Measurements from ENCODE around the gene RIPOR2.

Gene RIPOR2

DNA sequence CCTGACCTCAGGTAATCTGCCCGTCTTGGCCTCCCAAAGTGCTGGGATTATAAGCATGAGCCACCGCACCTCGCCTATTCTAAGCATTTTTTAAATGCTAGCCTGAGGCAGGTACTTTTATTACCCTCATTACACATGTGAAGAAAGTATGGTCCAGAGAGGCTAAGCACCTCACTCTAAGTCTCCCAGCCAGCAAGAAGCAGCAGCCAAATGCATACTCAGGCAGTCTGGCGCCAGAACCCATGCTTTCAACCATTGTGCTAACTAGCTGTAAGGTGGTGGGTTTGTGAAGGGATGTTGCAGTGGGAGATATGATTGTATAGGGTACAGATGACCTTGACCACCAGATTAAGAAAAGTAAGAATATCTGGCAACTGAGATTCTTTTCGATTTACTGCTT is 26.1 kb upstream of the RIPOR2 start:
- H4K5ac ChIP-seq (ENCODE audit: low read length), result no peak overlapping the region
- no peak for DNase-seq
- no peak overlapping the region for H4K8ac ChIP-seq (ENCODE audit: low read depth, low read length)
- H3K4ac ChIP-seq (ENCODE audit: low read depth, low read length), result no peak overlapping the region
- H2BK15ac ChIP-seq (replicated peaks; ENCODE audit: low read depth), result no peak overlapping the region
- no peaks in the 10 kb centered on the region for H3K79me2 ChIP-seq (ENCODE audit: control insufficient read depth, insufficient read depth, low read length)
- H3K4me1 ChIP-seq (ENCODE audit: control insufficient read depth, low read depth, low read length), result no peaks in the 10 kb centered on the region
- H2AK5ac ChIP-seq (ENCODE audit: low read length), result no peak overlapping the region
- no peak overlapping the region for H3K9ac ChIP-seq (ENCODE audit: low read length)
- H3K27me3 ChIP-seq (ENCODE audit: insufficient read depth, low read length, poor library complexity), result no peaks in the 10 kb centered on the region
- no peaks in the 10 kb centered on the region for H3K79me1 ChIP-seq (ENCODE audit: low read length)
- H3K36me3 ChIP-seq (ENCODE audit: control insufficient read depth, insufficient read depth, low read length), result no peaks in the 10 kb centered on the region
- H3K27ac ChIP-seq (ENCODE audit: low read depth, low read length), result no peak overlapping the region
- H3K18ac ChIP-seq (ENCODE audit: low read length), result no peak overlapping the region
- no peak overlapping the region for H3K23ac ChIP-seq (ENCODE audit: low read length)
- no CpG with 5 or more reads among the region's 5 CpGs for WGBS (ENCODE audit: extremely low coverage, insufficient coverage, low lambda C conversion rate)
- no peak overlapping the region for H2BK120ac ChIP-seq (ENCODE audit: low read depth, low read length)
- H3K56ac ChIP-seq (ENCODE audit: low read length), result no peak overlapping the region
- no peak overlapping the region for H3K4me2 ChIP-seq (ENCODE audit: low read length)
- H3K4me3 ChIP-seq (ENCODE audit: low read length), result no peak overlapping the region
- no peak overlapping the region for H2BK5ac ChIP-seq (ENCODE audit: low read length)

DNA sequence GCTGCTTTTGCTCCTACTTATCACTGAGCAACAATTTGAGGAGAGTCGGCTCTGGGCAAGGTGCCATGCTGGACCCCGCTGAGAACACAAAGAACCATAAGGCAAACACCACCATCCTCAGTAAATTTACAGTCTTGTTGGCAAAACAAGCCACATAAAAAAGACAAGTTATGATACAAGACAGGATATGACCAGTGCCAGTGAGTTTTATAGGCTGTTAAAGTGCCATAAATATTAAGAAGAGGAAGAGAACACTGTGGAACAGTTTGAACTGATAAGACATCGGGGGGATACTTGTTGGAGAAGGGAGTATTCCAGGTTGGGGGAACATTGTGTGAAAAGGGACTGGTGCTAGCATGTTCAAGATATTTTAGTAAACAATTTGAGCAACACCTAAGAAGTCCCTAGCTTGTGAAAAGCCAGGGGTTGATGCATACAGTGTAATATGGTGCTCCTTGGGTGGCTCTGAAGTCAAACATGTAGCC is 25.3 kb upstream of the RIPOR2 start:
- Histone ChIP-seq H2BK120ac (ENCODE audit: low read depth, low read length) (no peak overlapping the region), H3K4ac (ENCODE audit: low read depth, low read length) (no peak overlapping the region), H3K4me1 (ENCODE audit: control insufficient read depth, low read depth, low read length) (no peaks in the 10 kb centered on the region)

DNA sequence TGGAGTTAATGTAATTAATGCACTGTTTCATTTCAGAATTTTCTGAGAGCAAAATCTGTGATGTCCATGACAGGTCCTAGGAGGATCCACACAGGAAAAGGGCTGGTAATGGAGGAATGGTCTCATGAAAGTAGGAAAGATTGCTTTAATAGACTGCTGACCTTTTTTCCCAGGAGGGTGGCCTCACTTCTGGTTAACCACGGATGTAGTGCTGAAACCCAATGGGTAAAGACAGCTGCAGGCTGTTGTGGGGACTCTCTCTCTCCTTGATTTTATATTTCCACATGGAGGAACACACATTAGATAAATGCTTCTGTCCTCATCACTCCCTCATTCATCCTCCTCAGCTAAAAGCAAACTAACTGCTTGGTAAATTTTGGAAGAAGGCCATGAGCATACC is 23.6 kb upstream of the RIPOR2 start:
- Histone ChIP-seq H3K23ac (ENCODE audit: low read length) (no peak overlapping the region), H2BK120ac (ENCODE audit: low read depth, low read length) (no peak overlapping the region), H3K27ac (ENCODE audit: low read depth, low read length) (no peak overlapping the region), H3K4ac (ENCODE audit: low read depth, low read length) (no peak overlapping the region), H3K27me3 (ENCODE audit: insufficient read depth, low read length, poor library complexity) (no peaks in the 10 kb centered on the region), H2AK5ac (ENCODE audit: low read length) (no peak overlapping the region), H3K4me1 (ENCODE audit: control insufficient read depth, low read depth, low read length) (no peaks in the 10 kb centered on the region), H3K4me2 (ENCODE audit: low read length) (no peak overlapping the region), H4K5ac (ENCODE audit: low read length) (no peak overlapping the region), H3K9ac (ENCODE audit: low read length) (no peak overlapping the region), H2BK5ac (ENCODE audit: low read length) (no peak overlapping the region), H3K4me3 (ENCODE audit: low read length) (no peak overlapping the region), H3K18ac (ENCODE audit: low read length) (no peak overlapping the region), H3K56ac (ENCODE audit: low read length) (no peak overlapping the region), H2BK15ac (replicated peaks; ENCODE audit: low read depth) (no peak overlapping the region), H4K8ac (ENCODE audit: low read depth, low read length) (no peak overlapping the region), H3K79me2 (ENCODE audit: control insufficient read depth, insufficient read depth, low read length) (no peaks in the 10 kb centered on the region), H3K79me1 (ENCODE audit: low read length) (no peaks in the 10 kb centered on the region), H3K36me3 (ENCODE audit: control insufficient read depth, insufficient read depth, low read length) (no peaks in the 10 kb centered on the region)
- DNase-seq, result no peak
- whole genome bisulfite sequencing (ENCODE audit: extremely low coverage, insufficient coverage, low lambda C conversion rate), result no CpG with 5 or more reads among the region's 1 CpG

More for the DNA sequence above, 25.3 kb upstream of the RIPOR2 start:
- Histone ChIP-seq H3K27me3 (ENCODE audit: insufficient read depth, low read length, poor library complexity) (no peaks in the 10 kb centered on the region), H2BK15ac (replicated peaks; ENCODE audit: low read depth) (no peak overlapping the region), H3K4me3 (ENCODE audit: low read length) (no peak overlapping the region), H3K36me3 (ENCODE audit: control insufficient read depth, insufficient read depth, low read length) (no peaks in the 10 kb centered on the region), H3K79me2 (ENCODE audit: control insufficient read depth, insufficient read depth, low read length) (no peaks in the 10 kb centered on the region), H3K27ac (ENCODE audit: low read depth, low read length) (no peak overlapping the region), H3K79me1 (ENCODE audit: low read length) (no peaks in the 10 kb centered on the region), H2AK5ac (ENCODE audit: low read length) (no peak overlapping the region), H3K9ac (ENCODE audit: low read length) (no peak overlapping the region), H3K56ac (ENCODE audit: low read length) (no peak overlapping the region), H2BK5ac (ENCODE audit: low read length) (no peak overlapping the region), H3K23ac (ENCODE audit: low read length) (no peak overlapping the region), H4K5ac (ENCODE audit: low read length) (no peak overlapping the region), H3K4me2 (ENCODE audit: low read length) (no peak overlapping the region), H3K18ac (ENCODE audit: low read length) (no peak overlapping the region), H4K8ac (ENCODE audit: low read depth, low read length) (no peak overlapping the region)
- DNase-seq, result no peak
- WGBS (ENCODE audit: extremely low coverage, insufficient coverage, low lambda C conversion rate), result no CpG with 5 or more reads among the region's 3 CpGs

DNA sequence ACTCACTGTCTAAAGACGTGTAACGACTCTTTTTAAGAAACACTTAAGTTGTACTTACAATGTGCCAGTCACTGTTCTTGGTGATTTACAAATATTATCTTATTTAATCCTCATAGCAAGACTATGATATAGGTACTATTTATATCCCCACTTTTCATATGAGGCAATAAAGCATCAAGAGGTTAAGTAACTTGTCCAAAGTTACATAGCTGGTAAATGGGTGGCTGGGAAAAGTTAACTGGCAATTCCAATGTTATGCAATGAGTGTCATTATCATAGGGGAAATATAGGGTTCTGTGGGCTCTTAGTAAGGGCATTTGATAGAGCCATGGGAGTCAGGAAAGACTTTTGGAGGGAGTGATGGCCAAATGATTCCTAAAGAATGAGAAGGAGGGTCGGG is 21.4 kb upstream of the RIPOR2 start:
- Histone ChIP-seq H2AK5ac (ENCODE audit: low read length) (no peak overlapping the region), H3K36me3 (ENCODE audit: control insufficient read depth, insufficient read depth, low read length) (no peaks in the 10 kb centered on the region), H3K4me3 (ENCODE audit: low read length) (no peak overlapping the region), H2BK5ac (ENCODE audit: low read length) (no peak overlapping the region), H2BK120ac (ENCODE audit: low read depth, low read length) (no peak overlapping the region), H3K4me2 (ENCODE audit: low read length) (no peak overlapping the region), H3K79me2 (ENCODE audit: control insufficient read depth, insufficient read depth, low read length) (no peaks in the 10 kb centered on the region), H3K27me3 (ENCODE audit: insufficient read depth, low read length, poor library complexity) (no peaks in the 10 kb centered on the region), H3K18ac (ENCODE audit: low read length) (no peak overlapping the region), H2BK15ac (replicated peaks; ENCODE audit: low read depth) (no peak overlapping the region), H4K5ac (ENCODE audit: low read length) (no peak overlapping the region), H3K4ac (ENCODE audit: low read depth, low read length) (no peak overlapping the region), H3K9ac (ENCODE audit: low read length) (no peak overlapping the region), H3K79me1 (ENCODE audit: low read length) (no peaks in the 10 kb centered on the region), H3K27ac (ENCODE audit: low read depth, low read length) (no peak overlapping the region), H3K23ac (ENCODE audit: low read length) (no peak overlapping the region), H4K8ac (ENCODE audit: low read depth, low read length) (no peak overlapping the region), H3K56ac (ENCODE audit: low read length) (no peak overlapping the region), H3K4me1 (ENCODE audit: control insufficient read depth, low read depth, low read length) (no peaks in the 10 kb centered on the region)
- no CpG with 5 or more reads among the region's 3 CpGs for WGBS (ENCODE audit: extremely low coverage, insufficient coverage, low lambda C conversion rate)
- no peak for DNase-seq

DNA sequence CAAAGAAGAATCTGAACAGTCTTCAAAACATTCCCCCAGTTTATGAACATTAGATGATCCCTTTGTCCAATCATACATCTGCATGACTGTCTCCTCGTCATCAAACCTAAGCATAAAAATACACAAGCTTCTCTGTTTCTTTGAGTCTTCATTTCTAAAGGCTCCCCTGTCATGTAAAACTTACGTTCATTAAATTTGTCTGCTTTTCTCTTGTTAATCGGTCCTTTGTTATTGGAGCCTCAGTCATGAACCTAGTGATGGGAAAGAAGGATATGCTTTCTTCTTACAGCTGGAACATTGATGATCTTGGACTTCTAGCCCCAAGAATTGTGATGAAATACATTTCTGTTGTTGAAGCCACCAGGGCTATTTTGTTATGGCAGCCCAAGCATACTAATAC is 18.0 kb upstream of the RIPOR2 start:
- no peak overlapping the region for H3K9ac ChIP-seq (ENCODE audit: low read length)
- no peak overlapping the region for H3K4ac ChIP-seq (ENCODE audit: low read depth, low read length)
- no peak overlapping the region for H3K23ac ChIP-seq (ENCODE audit: low read length)
- WGBS (ENCODE audit: extremely low coverage, insufficient coverage, low lambda C conversion rate), result no CpG with 5 or more reads among the region's 3 CpGs
- H3K18ac ChIP-seq (ENCODE audit: low read length), result no peak overlapping the region
- H3K79me2 ChIP-seq (ENCODE audit: control insufficient read depth, insufficient read depth, low read length), result no peaks in the 10 kb centered on the region
- H3K36me3 ChIP-seq (ENCODE audit: control insufficient read depth, insufficient read depth, low read length), result no peaks in the 10 kb centered on the region
- H3K27ac ChIP-seq (ENCODE audit: low read depth, low read length), result no peak overlapping the region
- no peak overlapping the region for H3K56ac ChIP-seq (ENCODE audit: low read length)
- H2BK5ac ChIP-seq (ENCODE audit: low read length), result no peak overlapping the region
- H4K5ac ChIP-seq (ENCODE audit: low read length), result no peak overlapping the region
- H4K8ac ChIP-seq (ENCODE audit: low read depth, low read length), result no peak overlapping the region
- no peak overlapping the region for H3K4me2 ChIP-seq (ENCODE audit: low read length)
- no peak overlapping the region for H2AK5ac ChIP-seq (ENCODE audit: low read length)
- no peaks in the 10 kb centered on the region for H3K79me1 ChIP-seq (ENCODE audit: low read length)
- no peak overlapping the region for H2BK15ac ChIP-seq (replicated peaks; ENCODE audit: low read depth)
- H3K4me3 ChIP-seq (ENCODE audit: low read length), result no peak overlapping the region
- DNase-seq, result no peak
- H2BK120ac ChIP-seq (ENCODE audit: low read depth, low read length), result no peak overlapping the region
- no peaks in the 10 kb centered on the region for H3K4me1 ChIP-seq (ENCODE audit: control insufficient read depth, low read depth, low read length)
- H3K27me3 ChIP-seq (ENCODE audit: insufficient read depth, low read length, poor library complexity), result no peaks in the 10 kb centered on the region

DNA sequence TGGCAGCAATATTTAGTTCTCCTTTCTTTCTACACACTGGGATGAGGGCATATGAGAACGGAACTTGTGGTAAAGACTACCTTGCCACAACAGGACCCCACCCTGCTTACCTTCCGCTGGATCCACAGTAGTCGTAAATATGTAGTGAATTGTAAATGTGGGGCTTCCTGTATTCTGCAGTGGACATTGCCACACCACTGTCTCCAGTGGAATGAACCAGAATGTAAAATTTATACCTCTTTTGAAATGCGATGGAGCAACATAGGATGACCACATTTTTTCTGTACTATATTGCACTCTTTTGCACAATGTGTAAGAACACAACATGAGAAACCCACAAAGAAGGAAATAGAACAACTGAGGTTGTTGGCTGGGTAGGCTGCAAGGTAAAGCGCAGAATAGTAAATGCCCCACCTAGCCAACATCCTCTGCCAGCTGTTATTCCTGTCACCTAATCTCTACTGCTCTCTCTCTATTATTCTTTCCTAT is 16.1 kb upstream of the RIPOR2 start:
- no peaks in the 10 kb centered on the region for H3K27me3 ChIP-seq (ENCODE audit: insufficient read depth, low read length, poor library complexity)
- DNase-seq, result no peak
- no peak overlapping the region for H2BK5ac ChIP-seq (ENCODE audit: low read length)
- H3K23ac ChIP-seq (ENCODE audit: low read length), result no peak overlapping the region
- H4K8ac ChIP-seq (ENCODE audit: low read depth, low read length), result no peak overlapping the region
- no peak overlapping the region for H3K27ac ChIP-seq (ENCODE audit: low read depth, low read length)
- no peak overlapping the region for H3K9ac ChIP-seq (ENCODE audit: low read length)
- no peak overlapping the region for H3K18ac ChIP-seq (ENCODE audit: low read length)
- H3K4me1 ChIP-seq (ENCODE audit: control insufficient read depth, low read depth, low read length), result no peaks in the 10 kb centered on the region
- H3K79me2 ChIP-seq (ENCODE audit: control insufficient read depth, insufficient read depth, low read length), result no peaks in the 10 kb centered on the region
- H2AK5ac ChIP-seq (ENCODE audit: low read length), result no peak overlapping the region
- H3K4ac ChIP-seq (ENCODE audit: low read depth, low read length), result no peak overlapping the region
- H3K36me3 ChIP-seq (ENCODE audit: control insufficient read depth, insufficient read depth, low read length), result no peaks in the 10 kb centered on the region
- H3K4me3 ChIP-seq (ENCODE audit: low read length), result no peak overlapping the region
- H3K79me1 ChIP-seq (ENCODE audit: low read length), result no peaks in the 10 kb centered on the region
- H2BK120ac ChIP-seq (ENCODE audit: low read depth, low read length), result no peak overlapping the region
- no peak overlapping the region for H4K5ac ChIP-seq (ENCODE audit: low read length)
- H3K56ac ChIP-seq (ENCODE audit: low read length), result no peak overlapping the region
- no peak overlapping the region for H2BK15ac ChIP-seq (replicated peaks; ENCODE audit: low read depth)
- no peak overlapping the region for H3K4me2 ChIP-seq (ENCODE audit: low read length)
- WGBS (ENCODE audit: extremely low coverage, insufficient coverage, low lambda C conversion rate), result no CpG with 5 or more reads among the region's 5 CpGs

Data from mesendoderm (in vitro differentiated cells).